Measurements from ENCODE around the gene AP4E1. TPM values are rescaled to one million over a fixed set of nuclear protein-coding genes. Genes with fewer than 3 reads are reported as not detected.

Gene AP4E1
- total RNA-seq, 1 experiment from 2014 or later: 10.1 TPM

DNA sequence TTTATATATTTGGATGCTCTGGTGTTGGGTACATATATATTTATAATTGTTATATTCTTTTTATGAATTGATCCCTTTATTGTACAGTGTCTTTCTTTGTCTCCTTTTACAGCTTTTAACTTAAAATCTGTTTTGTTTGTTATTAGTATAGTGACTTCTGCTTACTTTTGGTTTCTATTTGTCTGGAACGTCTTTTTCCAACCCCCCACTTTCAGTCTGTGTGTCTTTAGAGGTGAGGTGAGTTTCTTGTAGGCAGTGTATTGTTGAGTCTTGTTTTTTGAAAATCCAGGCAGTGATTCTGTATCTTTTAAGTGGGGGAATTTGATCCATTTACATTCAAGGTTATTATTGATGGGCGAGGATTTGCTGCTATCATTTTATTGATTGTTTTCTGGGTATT is 62.0 kb downstream of the AP4E1 start:
- no peak overlapping the region for H3K27ac ChIP-seq (ENCODE audit: low read depth, low read length)
- H3K4me2 ChIP-seq (ENCODE audit: low read length): no peak overlapping the region
- 0 out of 4 replicates have a peak, but pooled peaks cover 0 to 6% of the 10 kb centered on the region in 2 experiments for H3K9me3 ChIP-seq (ENCODE audit: control insufficient read depth in 1 of 2, insufficient read depth in 1 of 2, low read depth in 1 of 2, low read length in 2 of 2)
- no peak overlapping the region for H3K4me3 ChIP-seq (replicated peaks in 1 of 2; ENCODE audit: low read depth in 1 of 2, low read length in 2 of 2)
- RAD21 ChIA-PET (ENCODE audit: low non-redundant PET in 1 of 2, low total read pairs in 2 of 2, uncharacterized antibody in 2 of 2, unreplicated experiment in 2 of 2): no interaction called here
- no peaks in the 10 kb centered on the region for H3K27me3 ChIP-seq (ENCODE audit: insufficient read depth, low read length)
- H4K20me1 ChIP-seq (ENCODE audit: insufficient read depth): no peaks in the 10 kb centered on the region
- ATAC-seq (no peak), DNase-seq (ENCODE audit: low read depth, low spot score) (no peak)
- no peak overlapping the region for H2AFZ ChIP-seq (ENCODE audit: low read depth, low read length, poor library complexity, severe bottlenecking)
- no peak for TF ChIP-seq YY1 (IDR thresholded peaks at IDR 0.05; ENCODE audit: extremely low read depth, insufficient replicate concordance, low read depth, low read length)
- TF ChIP-seq, protein P1, sequence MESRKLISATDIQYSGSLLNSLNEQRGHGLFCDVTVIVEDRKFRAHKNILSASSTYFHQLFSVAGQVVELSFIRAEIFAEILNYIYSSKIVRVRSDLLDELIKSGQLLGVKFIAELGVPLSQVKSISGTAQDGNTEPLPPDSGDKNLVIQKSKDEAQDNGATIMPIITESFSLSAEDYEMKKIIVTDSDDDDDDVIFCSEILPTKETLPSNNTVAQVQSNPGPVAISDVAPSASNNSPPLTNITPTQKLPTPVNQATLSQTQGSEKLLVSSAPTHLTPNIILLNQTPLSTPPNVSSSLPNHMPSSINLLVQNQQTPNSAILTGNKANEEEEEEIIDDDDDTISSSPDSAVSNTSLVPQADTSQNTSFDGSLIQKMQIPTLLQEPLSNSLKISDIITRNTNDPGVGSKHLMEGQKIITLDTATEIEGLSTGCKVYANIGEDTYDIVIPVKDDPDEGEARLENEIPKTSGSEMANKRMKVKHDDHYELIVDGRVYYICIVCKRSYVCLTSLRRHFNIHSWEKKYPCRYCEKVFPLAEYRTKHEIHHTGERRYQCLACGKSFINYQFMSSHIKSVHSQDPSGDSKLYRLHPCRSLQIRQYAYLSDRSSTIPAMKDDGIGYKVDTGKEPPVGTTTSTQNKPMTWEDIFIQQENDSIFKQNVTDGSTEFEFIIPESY (IDR thresholded peaks at IDR 0.05; ENCODE audit: extremely low read depth, insufficient replicate concordance, low read length): no peak
- TF ChIP-seq FOSL1 (IDR thresholded peaks at IDR 0.05; ENCODE audit: low read depth): no peak
- no peak for TF ChIP-seq EZH2phosphoT487 (IDR thresholded peaks at IDR 0.05; ENCODE audit: borderline replicate concordance)
- 0 out of 4 replicates have a peak, but pooled peaks cover 0 to 11% of the 10 kb centered on the region in 2 experiments for H3K36me3 ChIP-seq (ENCODE audit: control insufficient read depth in 1 of 2, insufficient read depth in 2 of 2, low read length in 2 of 2)
- CTCF ChIA-PET: no interaction called here
- no peaks in the 10 kb centered on the region for H3K9me2 ChIP-seq (ENCODE audit: insufficient read depth)
- H3K4me1 ChIP-seq (ENCODE audit: control insufficient read depth in 1 of 2, insufficient read depth in 2 of 2, low read length in 2 of 2): no peaks in the 10 kb centered on the region
- BruUV-seq (replicated peaks): no TSS peak
- no peak overlapping the region for H3K9ac ChIP-seq (ENCODE audit: low read length)
- POLR2A ChIA-PET: no interaction called here
- intact Hi-C loops (cut with micrococcal nuclease): no loop called here
- H3K79me2 ChIP-seq (ENCODE audit: insufficient read depth, low read length): no peaks in the 10 kb centered on the region

DNA sequence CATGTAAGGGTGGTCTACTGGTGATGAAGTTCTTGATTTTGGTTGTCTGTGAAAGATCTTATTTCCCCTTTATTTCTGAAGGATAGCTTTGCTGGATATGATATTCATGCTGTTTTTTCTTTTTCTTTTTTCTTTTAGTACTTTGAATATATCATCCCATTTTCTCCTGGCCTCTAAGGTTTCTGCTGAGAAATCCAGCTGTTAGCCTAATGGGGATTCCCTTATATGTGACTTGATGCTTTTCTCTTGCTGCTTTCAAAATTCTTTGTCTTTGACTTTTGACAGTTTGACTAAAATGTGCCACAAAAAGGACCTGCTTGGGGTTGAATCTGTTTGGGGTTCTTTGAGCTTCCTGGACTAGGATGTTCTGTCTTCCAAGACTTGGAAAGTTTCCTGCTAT is 62.6 kb downstream of the AP4E1 start:
- DNase-seq (ENCODE audit: low read depth, low spot score) (no peak), ATAC-seq (no peak)
- no TSS peak for BruUV-seq (replicated peaks)
- Histone ChIP-seq H3K79me2 (ENCODE audit: insufficient read depth, low read length) (no peaks in the 10 kb centered on the region), H3K9ac (ENCODE audit: low read length) (no peak overlapping the region), H3K4me1 (ENCODE audit: control insufficient read depth in 1 of 2, insufficient read depth in 2 of 2, low read length in 2 of 2) (no peaks in the 10 kb centered on the region), H4K20me1 (ENCODE audit: insufficient read depth) (no peaks in the 10 kb centered on the region), H3K4me3 (replicated peaks in 1 of 2; ENCODE audit: low read depth in 1 of 2, low read length in 2 of 2) (no peak overlapping the region), H2AFZ (ENCODE audit: low read depth, low read length, poor library complexity, severe bottlenecking) (no peak overlapping the region), H3K4me2 (ENCODE audit: low read length) (no peak overlapping the region), H3K9me3 (ENCODE audit: control insufficient read depth in 1 of 2, insufficient read depth in 1 of 2, low read depth in 1 of 2, low read length in 2 of 2) (0 out of 4 replicates have a peak, but pooled peaks cover 0 to 6% of the 10 kb centered on the region in 2 experiments), H3K9me2 (ENCODE audit: insufficient read depth) (no peaks in the 10 kb centered on the region), H3K27ac (ENCODE audit: low read depth, low read length) (no peak overlapping the region), H3K27me3 (ENCODE audit: insufficient read depth, low read length) (no peaks in the 10 kb centered on the region), H3K36me3 (ENCODE audit: control insufficient read depth in 1 of 2, insufficient read depth in 2 of 2, low read length in 2 of 2) (0 out of 4 replicates have a peak, but pooled peaks cover 0 to 11% of the 10 kb centered on the region in 2 experiments)
- POLR2A ChIA-PET: no interaction called here
- intact Hi-C loops (cut with micrococcal nuclease): no loop called here
- RAD21 ChIA-PET (ENCODE audit: low non-redundant PET in 1 of 2, low total read pairs in 2 of 2, uncharacterized antibody in 2 of 2, unreplicated experiment in 2 of 2): no interaction called here
- CTCF ChIA-PET: no interaction called here
- no peak for TF ChIP-seq ZFX (IDR thresholded peaks at IDR 0.05)
- TF ChIP-seq CBX3 (IDR thresholded peaks at IDR 0.05; ENCODE audit: low read depth): no peak
- TF ChIP-seq, protein P2, sequence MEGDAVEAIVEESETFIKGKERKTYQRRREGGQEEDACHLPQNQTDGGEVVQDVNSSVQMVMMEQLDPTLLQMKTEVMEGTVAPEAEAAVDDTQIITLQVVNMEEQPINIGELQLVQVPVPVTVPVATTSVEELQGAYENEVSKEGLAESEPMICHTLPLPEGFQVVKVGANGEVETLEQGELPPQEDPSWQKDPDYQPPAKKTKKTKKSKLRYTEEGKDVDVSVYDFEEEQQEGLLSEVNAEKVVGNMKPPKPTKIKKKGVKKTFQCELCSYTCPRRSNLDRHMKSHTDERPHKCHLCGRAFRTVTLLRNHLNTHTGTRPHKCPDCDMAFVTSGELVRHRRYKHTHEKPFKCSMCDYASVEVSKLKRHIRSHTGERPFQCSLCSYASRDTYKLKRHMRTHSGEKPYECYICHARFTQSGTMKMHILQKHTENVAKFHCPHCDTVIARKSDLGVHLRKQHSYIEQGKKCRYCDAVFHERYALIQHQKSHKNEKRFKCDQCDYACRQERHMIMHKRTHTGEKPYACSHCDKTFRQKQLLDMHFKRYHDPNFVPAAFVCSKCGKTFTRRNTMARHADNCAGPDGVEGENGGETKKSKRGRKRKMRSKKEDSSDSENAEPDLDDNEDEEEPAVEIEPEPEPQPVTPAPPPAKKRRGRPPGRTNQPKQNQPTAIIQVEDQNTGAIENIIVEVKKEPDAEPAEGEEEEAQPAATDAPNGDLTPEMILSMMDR (IDR thresholded peaks at IDR 0.05 in 2 of 3, conservative IDR thresholded peaks at IDR 0.05 in 1 of 3; ENCODE audit: borderline replicate concordance in 1 of 3, insufficient read depth in 1 of 3, low read depth in 2 of 3, low read length in 2 of 3): no peak
- TF ChIP-seq CEBPB (IDR thresholded peaks at IDR 0.05; ENCODE audit: low read depth): no peak
- no peak for TF ChIP-seq JUND (IDR thresholded peaks at IDR 0.05)
- TF ChIP-seq SIN3A (IDR thresholded peaks at IDR 0.05; ENCODE audit: low read depth): no peak
- TF ChIP-seq ZNF274 (IDR thresholded peaks at IDR 0.05; ENCODE audit: low read depth, low read length): no peak
- TF ChIP-seq, protein P3, sequence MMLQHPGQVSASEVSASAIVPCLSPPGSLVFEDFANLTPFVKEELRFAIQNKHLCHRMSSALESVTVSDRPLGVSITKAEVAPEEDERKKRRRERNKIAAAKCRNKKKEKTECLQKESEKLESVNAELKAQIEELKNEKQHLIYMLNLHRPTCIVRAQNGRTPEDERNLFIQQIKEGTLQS (IDR thresholded peaks at IDR 0.05): no peak
- TF ChIP-seq, protein P4, sequence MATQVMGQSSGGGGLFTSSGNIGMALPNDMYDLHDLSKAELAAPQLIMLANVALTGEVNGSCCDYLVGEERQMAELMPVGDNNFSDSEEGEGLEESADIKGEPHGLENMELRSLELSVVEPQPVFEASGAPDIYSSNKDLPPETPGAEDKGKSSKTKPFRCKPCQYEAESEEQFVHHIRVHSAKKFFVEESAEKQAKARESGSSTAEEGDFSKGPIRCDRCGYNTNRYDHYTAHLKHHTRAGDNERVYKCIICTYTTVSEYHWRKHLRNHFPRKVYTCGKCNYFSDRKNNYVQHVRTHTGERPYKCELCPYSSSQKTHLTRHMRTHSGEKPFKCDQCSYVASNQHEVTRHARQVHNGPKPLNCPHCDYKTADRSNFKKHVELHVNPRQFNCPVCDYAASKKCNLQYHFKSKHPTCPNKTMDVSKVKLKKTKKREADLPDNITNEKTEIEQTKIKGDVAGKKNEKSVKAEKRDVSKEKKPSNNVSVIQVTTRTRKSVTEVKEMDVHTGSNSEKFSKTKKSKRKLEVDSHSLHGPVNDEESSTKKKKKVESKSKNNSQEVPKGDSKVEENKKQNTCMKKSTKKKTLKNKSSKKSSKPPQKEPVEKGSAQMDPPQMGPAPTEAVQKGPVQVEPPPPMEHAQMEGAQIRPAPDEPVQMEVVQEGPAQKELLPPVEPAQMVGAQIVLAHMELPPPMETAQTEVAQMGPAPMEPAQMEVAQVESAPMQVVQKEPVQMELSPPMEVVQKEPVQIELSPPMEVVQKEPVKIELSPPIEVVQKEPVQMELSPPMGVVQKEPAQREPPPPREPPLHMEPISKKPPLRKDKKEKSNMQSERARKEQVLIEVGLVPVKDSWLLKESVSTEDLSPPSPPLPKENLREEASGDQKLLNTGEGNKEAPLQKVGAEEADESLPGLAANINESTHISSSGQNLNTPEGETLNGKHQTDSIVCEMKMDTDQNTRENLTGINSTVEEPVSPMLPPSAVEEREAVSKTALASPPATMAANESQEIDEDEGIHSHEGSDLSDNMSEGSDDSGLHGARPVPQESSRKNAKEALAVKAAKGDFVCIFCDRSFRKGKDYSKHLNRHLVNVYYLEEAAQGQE (IDR thresholded peaks at IDR 0.05; ENCODE audit: low read depth): no peak
